MCF 10A (cell line): ENCODE data around the gene PIK3C2B. TPM values are rescaled to one million over a fixed set of nuclear protein-coding genes. Genes with fewer than 3 reads are reported as not detected.

Experiments
- BruUV-seq: library from RNA; stranded (reverse); fragments of 400-500 nt; replicated peaks from 2 replicates; lab custom pipeline; 2021; lab: Mats Ljungman, UMichigan
- CTCF ChIA-PET: fragments of 300-600 bp; sonication (Branson Sonifier 250); formaldehyde crosslinking; extraction: SDS; loops from one replicate; lab custom pipeline; 2021; ENCODE audit warnings: antibody characterized with exemption, inconsistent platforms; lab: Yijun Ruan, JAX
- POLR2A ChIA-PET: fragments of 300-600, 350-650 bp; sonication (Branson Sonifier 250); formaldehyde crosslinking; extraction: SDS; loops from one replicate; lab custom pipeline; 2020; ENCODE audit warnings: antibody characterized with exemption, inconsistent platforms; lab: Yijun Ruan, JAX
- DNase-seq: peaks from one replicate; pipeline ENCODE4 v3.0.0-alpha.2; 2018; ENCODE audit not compliant: unreplicated experiment
- H3K27ac Mint-ChIP-seq: one replicate; pipeline ENCODE4 v1.8.0; 2022; ENCODE audit warnings: mild to moderate bottlenecking, low read depth, mixed read lengths; ENCODE audit not compliant: unreplicated experiment
- H3K27me3 Mint-ChIP-seq: one replicate; pipeline ENCODE4 v1.8.0; 2022; ENCODE audit warnings: mixed read lengths; ENCODE audit not compliant: insufficient read depth, unreplicated experiment
- H3K36me3 Mint-ChIP-seq: one replicate; pipeline ENCODE4 v1.8.0; 2022; ENCODE audit warnings: mild to moderate bottlenecking, moderate library complexity, mixed read lengths; ENCODE audit not compliant: insufficient read depth, unreplicated experiment
- H3K4me1 Mint-ChIP-seq: one replicate; pipeline ENCODE4 v1.8.0; 2022; ENCODE audit warnings: mixed read lengths; ENCODE audit not compliant: insufficient read depth, unreplicated experiment
- H3K4me3 Mint-ChIP-seq: one replicate; pipeline ENCODE4 v1.8.0; 2022; ENCODE audit warnings: mild to moderate bottlenecking, moderate library complexity, mixed read lengths; ENCODE audit not compliant: unreplicated experiment
- H3K9me3 Mint-ChIP-seq: one replicate; pipeline ENCODE4 v1.8.0; 2022; ENCODE audit warnings: mixed read lengths; ENCODE audit not compliant: unreplicated experiment
- intact Hi-C: fragments of 100-400 bp; cut with micrococcal nuclease; formaldehyde crosslinking; loops from 2 replicates; pipeline ENCODE4 v1.14.1; 2022
- total RNA-seq: library from RNA; stranded (reverse); gene quantifications from 2 replicates; pipeline ENCODE4 v1.2.3, GENCODE V29; 2022
- TF ChIP-seq, protein P1 (sequence below): fragments of 200-600 bp; IDR thresholded peaks from one replicate; pipeline ENCODE4 v1.8.0; 2022; ENCODE audit warnings: antibody characterized with exemption, mild to moderate bottlenecking; ENCODE audit not compliant: unreplicated experiment

Gene PIK3C2B
- total RNA-seq, 1 experiment from 2014 or later = 3.4 TPM

DNA sequence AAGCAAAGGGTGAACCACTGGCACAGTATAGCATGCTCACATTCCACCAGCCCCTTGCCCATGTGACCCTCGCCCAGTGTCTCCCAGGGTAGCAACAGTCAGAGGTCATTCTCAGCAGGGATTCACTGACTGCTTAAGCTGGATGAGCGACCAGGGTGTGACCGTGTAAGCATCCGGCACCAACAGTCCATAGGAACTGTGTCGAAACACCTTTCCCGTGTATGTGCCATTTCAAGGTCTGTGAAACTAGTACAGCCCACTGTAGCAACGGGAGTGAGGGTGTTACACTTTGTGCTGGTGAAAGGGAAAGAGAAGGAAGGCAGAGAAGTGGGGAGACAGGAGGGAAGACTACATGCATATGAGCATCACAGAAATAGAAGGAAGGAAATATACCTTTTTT, 10.8 kb downstream of the PIK3C2B start:
- Mint-ChIP-seq H3K27me3 (peaks cover 8% of the 10 kb centered on the region), H3K9me3 (no peaks in the 10 kb centered on the region), H3K4me1 (peaks cover 11% of the 10 kb centered on the region), H3K27ac (no peak overlapping the region), H3K4me3 (no peak overlapping the region), H3K36me3 (no peaks in the 10 kb centered on the region)
- TF ChIP-seq, protein P1, sequence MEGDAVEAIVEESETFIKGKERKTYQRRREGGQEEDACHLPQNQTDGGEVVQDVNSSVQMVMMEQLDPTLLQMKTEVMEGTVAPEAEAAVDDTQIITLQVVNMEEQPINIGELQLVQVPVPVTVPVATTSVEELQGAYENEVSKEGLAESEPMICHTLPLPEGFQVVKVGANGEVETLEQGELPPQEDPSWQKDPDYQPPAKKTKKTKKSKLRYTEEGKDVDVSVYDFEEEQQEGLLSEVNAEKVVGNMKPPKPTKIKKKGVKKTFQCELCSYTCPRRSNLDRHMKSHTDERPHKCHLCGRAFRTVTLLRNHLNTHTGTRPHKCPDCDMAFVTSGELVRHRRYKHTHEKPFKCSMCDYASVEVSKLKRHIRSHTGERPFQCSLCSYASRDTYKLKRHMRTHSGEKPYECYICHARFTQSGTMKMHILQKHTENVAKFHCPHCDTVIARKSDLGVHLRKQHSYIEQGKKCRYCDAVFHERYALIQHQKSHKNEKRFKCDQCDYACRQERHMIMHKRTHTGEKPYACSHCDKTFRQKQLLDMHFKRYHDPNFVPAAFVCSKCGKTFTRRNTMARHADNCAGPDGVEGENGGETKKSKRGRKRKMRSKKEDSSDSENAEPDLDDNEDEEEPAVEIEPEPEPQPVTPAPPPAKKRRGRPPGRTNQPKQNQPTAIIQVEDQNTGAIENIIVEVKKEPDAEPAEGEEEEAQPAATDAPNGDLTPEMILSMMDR = no peak
- ChIA-PET CTCF (interaction anchor here (0.6 to 2.7 kb wide), 5 partner anchors 10 to 462 kb away, joined by 3 to 19 read pairs (median 4); partner anchors contain the start of gene PIK3C2B), POLR2A (interaction anchor here (0.9 to 2.0 kb wide), 3 partner anchors 9 to 23 kb away, joined by 3 to 7 read pairs (median 5); partner anchors contain the start of gene PIK3C2B)
- peak; percentile 47 for DNase-seq
- intact Hi-C loops = no loop called here
- BruUV-seq = no TSS peak

DNA sequence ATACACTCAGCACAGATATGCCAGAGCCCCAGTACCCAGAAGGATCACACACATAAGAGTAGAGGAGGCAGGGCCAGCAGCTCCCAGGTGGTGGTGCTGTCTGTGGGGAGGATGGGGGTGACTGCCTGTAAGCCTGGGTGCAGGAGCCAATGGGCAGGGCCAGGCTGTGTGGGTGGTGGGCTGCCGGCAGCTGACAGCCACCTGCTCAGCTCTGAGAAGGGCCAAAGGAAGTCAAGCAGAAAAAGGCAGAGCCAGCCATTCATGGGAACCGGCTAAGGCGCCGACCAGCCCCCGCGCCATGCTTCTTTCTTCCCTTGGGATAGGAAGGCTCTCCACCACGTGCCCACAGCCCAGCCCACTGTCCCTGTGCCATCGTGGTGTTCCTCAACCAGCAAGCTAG, 14.1 kb downstream of the PIK3C2B start:
- Mint-ChIP-seq H3K4me1 (peaks cover 17% of the 10 kb centered on the region), H3K9me3 (no peaks in the 10 kb centered on the region), H3K27ac (no peak overlapping the region), H3K27me3 (peaks cover 1% of the 10 kb centered on the region), H3K36me3 (no peaks in the 10 kb centered on the region), H3K4me3 (no peak overlapping the region)
- DNase-seq = no peak
- ChIA-PET CTCF (interaction anchor here (0.7 to 5.2 kb wide), 6 partner anchors 23 to 117 kb away, joined by 3 to 34 read pairs (median 4); no protein-coding TSS in a partner anchor), POLR2A (interaction anchor here (0.9 to 4.3 kb wide), 3 partner anchors 10 to 55 kb away, joined by 3 to 30 read pairs (median 3); partner anchors contain the start of gene PIK3C2B)
- no TSS peak for BruUV-seq
- TF ChIP-seq, protein P1 = no peak
- intact Hi-C loops = no loop called here

DNA sequence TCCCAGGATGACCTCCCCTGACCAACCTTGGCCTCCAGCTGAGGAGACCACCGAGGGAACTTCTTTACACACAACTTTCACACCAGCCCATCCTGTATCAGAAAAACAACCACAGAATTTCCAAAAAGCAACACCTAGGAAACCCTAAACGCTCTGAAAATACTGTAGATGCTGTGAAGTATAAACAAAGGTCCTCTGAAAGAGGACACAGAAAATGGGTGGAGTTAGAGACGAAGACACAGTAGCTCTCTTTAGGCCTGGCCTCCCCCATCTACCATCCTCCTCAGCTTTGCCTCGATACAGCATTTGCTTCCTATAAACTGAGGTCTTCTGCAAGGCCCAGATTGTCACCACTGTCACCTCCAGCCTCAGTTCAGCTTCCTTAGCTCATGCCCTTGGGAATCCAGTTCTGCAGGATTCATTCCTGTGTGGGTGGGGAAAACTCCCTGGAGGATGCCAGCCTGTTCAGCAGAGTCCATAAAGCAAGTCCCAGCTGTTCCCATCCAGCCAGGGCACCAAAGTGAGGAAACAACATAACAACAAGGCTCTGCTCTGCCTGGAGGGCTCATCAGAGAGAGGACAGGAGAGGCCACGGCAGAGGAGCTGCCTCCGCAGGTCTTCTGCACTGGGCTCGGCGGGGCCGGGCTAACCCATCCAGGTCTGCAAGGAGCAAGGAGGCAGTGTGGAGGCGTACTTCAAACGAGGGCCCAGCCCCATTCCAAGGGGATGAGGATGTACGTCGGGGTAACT, 15.0 kb downstream of the PIK3C2B start:
- H3K27ac Mint-ChIP-seq = no peak overlapping the region
- H3K9me3 Mint-ChIP-seq = no peaks in the 10 kb centered on the region
- TF ChIP-seq, protein P1 = no peak
- ChIA-PET CTCF (interaction anchor here (0.6 to 5.2 kb wide), 14 partner anchors 8 to 586 kb away, joined by 3 to 34 read pairs (median 4); partner anchors contain the start of gene PIK3C2B), POLR2A (interaction anchor here (0.6 to 4.3 kb wide), 6 partner anchors 8 to 54 kb away, joined by 3 to 30 read pairs (median 4); partner anchors contain the start of gene PIK3C2B)
- H3K4me3 Mint-ChIP-seq = no peak overlapping the region
- intact Hi-C loops = no loop called here
- no TSS peak for BruUV-seq
- no peaks in the 10 kb centered on the region for H3K36me3 Mint-ChIP-seq
- DNase-seq = no peak
- peaks cover 11% of the 10 kb centered on the region for H3K27me3 Mint-ChIP-seq
- H3K4me1 Mint-ChIP-seq = peaks cover 17% of the 10 kb centered on the region

DNA sequence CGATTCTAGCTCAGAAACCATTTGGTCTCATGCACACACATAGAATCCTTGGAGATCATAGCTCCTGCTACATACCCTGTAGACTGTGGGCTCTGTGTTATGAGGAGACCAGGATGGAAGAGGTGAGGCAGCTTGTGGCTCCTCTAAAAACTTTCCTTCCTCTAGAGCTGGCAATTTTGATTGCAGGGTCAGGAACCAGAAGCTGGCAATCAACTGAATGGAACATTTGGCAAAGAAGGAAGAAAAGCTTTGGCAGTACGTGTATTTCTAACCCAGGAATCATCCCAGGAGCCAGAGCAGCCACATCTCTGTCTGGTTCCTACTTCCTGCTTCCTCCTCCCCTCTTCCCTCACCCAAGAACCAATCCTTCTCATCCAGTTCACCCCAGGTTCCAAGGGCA, 15.7 kb downstream of the PIK3C2B start:
- TF ChIP-seq, protein P1 = no peak
- intact Hi-C loops = no loop called here

More for the DNA sequence above, 15.7 kb downstream of the PIK3C2B start:
- no peak for DNase-seq
- Mint-ChIP-seq H3K4me1 (peaks cover 15% of the 10 kb centered on the region), H3K9me3 (no peaks in the 10 kb centered on the region), H3K27me3 (peaks cover 17% of the 10 kb centered on the region), H3K36me3 (no peaks in the 10 kb centered on the region), H3K27ac (no peak overlapping the region), H3K4me3 (no peak overlapping the region)
- CTCF ChIA-PET = interaction anchor here (0.5 to 5.2 kb wide), 19 partner anchors 9 to 897 kb away, joined by 3 to 34 read pairs (median 3); partner anchors contain the start of gene PIK3C2B
- BruUV-seq = no TSS peak
- POLR2A ChIA-PET = interaction anchor here (0.6 to 4.3 kb wide), 6 partner anchors 8 to 141 kb away, joined by 3 to 30 read pairs (median 4); partner anchors contain the start of gene PIK3C2B
